ENCODE results near the gene RNF19B.
A peak's percentile ranks its signal among the peaks of the same experiment; 100 is the strongest.
"Not testable (repeated sequence)": the region's sequence is repeated elsewhere in the genome, so short reads cannot be mapped to it uniquely, and the experiment has no call there.

RNF19B gene

GRCh38 chr1:32983020-32983419 is 18.4 kb upstream of the RNF19B start:
- H3K27ac ChIP-seq = no peak overlapping the region
- no peak for TF ChIP-seq CTCF (IDR thresholded peaks at IDR 0.05)
- TF ChIP-seq ZFX (IDR thresholded peaks at IDR 0.05; ENCODE audit: borderline replicate concordance) = no peak

- peak overlapping the region; percentile 66 for H3K27ac ChIP-seq
- TF ChIP-seq CTCF (IDR thresholded peaks at IDR 0.05) (no peak), ZFX (IDR thresholded peaks at IDR 0.05; ENCODE audit: borderline replicate concordance) (no peak)
Measured at GRCh38 chr1:32981003-32981901, 16.6 kb upstream of the RNF19B start.

GRCh38 chr1:32980080-32980479 is 15.5 kb upstream of the RNF19B start:
- TF ChIP-seq CTCF (IDR thresholded peaks at IDR 0.05) (no peak), ZFX (IDR thresholded peaks at IDR 0.05; ENCODE audit: borderline replicate concordance) (no peak)
- no peak overlapping the region for H3K27ac ChIP-seq

GRCh38 chr1:32978854-32979253 is 14.2 kb upstream of the RNF19B start:
- H3K27ac ChIP-seq = no peak overlapping the region
- TF ChIP-seq ZFX (IDR thresholded peaks at IDR 0.05; ENCODE audit: borderline replicate concordance) = no peak
- TF ChIP-seq CTCF (IDR thresholded peaks at IDR 0.05) = no peak

- TF ChIP-seq ZFX (IDR thresholded peaks at IDR 0.05; ENCODE audit: borderline replicate concordance) = no peak
- TF ChIP-seq CTCF (IDR thresholded peaks at IDR 0.05) = no peak
- H3K27ac ChIP-seq = no peak overlapping the region
Measured at GRCh38 chr1:32977546-32978087, 13.0 kb upstream of the RNF19B start.

- H3K27ac ChIP-seq = not testable (repeated sequence)
Measured at GRCh38 chr1:32975055-32975454, 10.4 kb upstream of the RNF19B start.

- H3K27ac ChIP-seq = peak overlapping the region; percentile 60; the same call in 1 of the 2 replicates
Measured at GRCh38 chr1:32973458-32973857, 8.8 kb upstream of the RNF19B start.

- H3K27ac ChIP-seq = peak overlapping the region; percentile 60
- TF ChIP-seq ZFX (IDR thresholded peaks at IDR 0.05; ENCODE audit: borderline replicate concordance) (no peak), CTCF (IDR thresholded peaks at IDR 0.05) (no peak)
Measured at GRCh38 chr1:32972814-32973428, 8.3 kb upstream of the RNF19B start.
